Upper lobe of right lung (tissue), 1 donor: ENCODE data around the gene CCDC13. TPM values are rescaled to one million over a fixed set of nuclear protein-coding genes. Genes with fewer than 3 reads are reported as not detected.

Experiments used
- ATAC-seq: fragments of 200-7000 bp; cut with Tn5 transposase; one replicate; pipeline ENCODE4 v1.9.1; 2020; ENCODE audit warnings: mild to moderate bottlenecking, moderate library complexity
- DNase-seq: peaks from one replicate; pipeline ENCODE4 v3.0.0-alpha.2; 2020
- H3K27ac ChIP-seq: fragments of 200-600 bp; one replicate; pipeline ENCODE4 v1.8.0; 2022
- H3K27me3 ChIP-seq: fragments of 200-600 bp; one replicate; pipeline ENCODE4 v1.8.0; 2022; ENCODE audit warnings: mild to moderate bottlenecking
- H3K36me3 ChIP-seq: fragments of 200-600 bp; one replicate; pipeline ENCODE4 v1.8.0; 2022
- H3K4me1 ChIP-seq: fragments of 200-600 bp; one replicate; pipeline ENCODE4 v1.8.0; 2022
- H3K4me3 ChIP-seq: fragments of 200-600 bp; one replicate; pipeline ENCODE4 v1.8.0; 2022; ENCODE audit warnings: mild to moderate bottlenecking
- H3K9me3 ChIP-seq: fragments of 200-600 bp; one replicate; pipeline ENCODE4 v1.8.0; 2022
- CTCF ChIP-seq: fragments of 200-600 bp; IDR thresholded peaks from one replicate; pipeline ENCODE4 v1.8.0; 2022; ENCODE audit warnings: antibody characterized with exemption
- intact Hi-C: fragments of 100-400 bp; cut with DNase I; formaldehyde crosslinking; loops from one replicate; pipeline ENCODE4 v1.11.0; 2022
- total RNA-seq: library from RNA; stranded (reverse); fragmentation: NEBNext Ultra II Directional; extraction: Animal tissue kit (Norgen Biotek cat#: 25700); gene quantifications from one replicate; pipeline ENCODE4 v1.2.1, GENCODE V29; 2021
- donor health status: DM: no; HTN: yes; CAD: no; lungs with severe emphysema.

The CCDC13 gene
- total RNA-seq, 1 donor from 2014 or later = 0.87 TPM

GRCh38 chr3:42732196-42732828 lies 40.7 kb downstream of the CCDC13 start:
- DNase-seq = no peak
- no peaks in the 10 kb centered on the region for H3K27me3 ChIP-seq
- TF ChIP-seq CTCF = no peak
- H3K4me3 ChIP-seq = no peak overlapping the region
- intact Hi-C loops = no loop called here
- no peaks in the 10 kb centered on the region for H3K9me3 ChIP-seq
- H3K36me3 ChIP-seq = no peaks in the 10 kb centered on the region
- H3K27ac ChIP-seq = no peak overlapping the region
- no peak for ATAC-seq
- H3K4me1 ChIP-seq = no peaks in the 10 kb centered on the region

GRCh38 chr3:42731476-42732195 lies 41.4 kb downstream of the CCDC13 start:
- intact Hi-C loops = no loop called here
- TF ChIP-seq CTCF = no peak
- no peak for DNase-seq
- H3K4me1 ChIP-seq = no peaks in the 10 kb centered on the region
- H3K4me3 ChIP-seq = no peak overlapping the region
- no peaks in the 10 kb centered on the region for H3K9me3 ChIP-seq
- H3K36me3 ChIP-seq = no peaks in the 10 kb centered on the region
- no peak overlapping the region for H3K27ac ChIP-seq
- H3K27me3 ChIP-seq = no peaks in the 10 kb centered on the region
- ATAC-seq = no peak

- Histone ChIP-seq H3K4me1 (no peaks in the 10 kb centered on the region), H3K27ac (no peak overlapping the region), H3K36me3 (no peaks in the 10 kb centered on the region), H3K9me3 (no peaks in the 10 kb centered on the region), H3K27me3 (no peaks in the 10 kb centered on the region), H3K4me3 (no peak overlapping the region)
- intact Hi-C loops = no loop called here
- TF ChIP-seq CTCF = no peak
- no peak for DNase-seq
- no peak for ATAC-seq
These were observed 42.2 kb downstream of the CCDC13 start for GRCh38 chr3:42730706-42731420.

- DNase-seq = no peak
These were observed 42.8 kb downstream of the CCDC13 start for GRCh38 chr3:42730294-42730693.

More at GRCh38 chr3:42730294-42730693, 42.8 kb downstream of the CCDC13 start:
- Histone ChIP-seq H3K4me3 (no peak overlapping the region), H3K4me1 (no peaks in the 10 kb centered on the region), H3K27ac (no peak overlapping the region), H3K36me3 (no peaks in the 10 kb centered on the region), H3K27me3 (no peaks in the 10 kb centered on the region), H3K9me3 (no peaks in the 10 kb centered on the region)
- no peak for ATAC-seq
- no peak for TF ChIP-seq CTCF
- intact Hi-C loops = no loop called here
